Right renal pelvis (tissue), 4 donors: ENCODE data around the gene DAZL. TPM values are rescaled to one million over a fixed set of nuclear protein-coding genes. Genes with fewer than 3 reads are reported as not detected.
"Not testable (repeated sequence)": the region's sequence is repeated elsewhere in the genome, so short reads cannot be mapped to it uniquely, and the experiment has no call there.

ENCODE experiments used
- DNase-seq, 4 donors: peaks; one replicate each; pipeline ENCODE4 v3.0.0-alpha.2; 2013; ENCODE audit warnings: low read depth in 4 of 4, low spot score in 3 of 4, missing footprints in 1 of 4
- polyA plus RNA-seq, 4 donors: library from polyadenylated mRNA; unstranded; fragments of 120-200 nt; gene quantifications; one replicate each; pipeline ENCODE4 v1.2.1, GENCODE V29; 2013; ENCODE audit not compliant: insufficient read length in 4 of 4

DAZL gene, protein sequence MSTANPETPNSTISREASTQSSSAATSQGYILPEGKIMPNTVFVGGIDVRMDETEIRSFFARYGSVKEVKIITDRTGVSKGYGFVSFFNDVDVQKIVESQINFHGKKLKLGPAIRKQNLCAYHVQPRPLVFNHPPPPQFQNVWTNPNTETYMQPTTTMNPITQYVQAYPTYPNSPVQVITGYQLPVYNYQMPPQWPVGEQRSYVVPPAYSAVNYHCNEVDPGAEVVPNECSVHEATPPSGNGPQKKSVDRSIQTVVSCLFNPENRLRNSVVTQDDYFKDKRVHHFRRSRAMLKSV
- polyA plus RNA-seq, result under 1 TPM in 2 of 4 donors, not detected in 2; 0.01 to 0.07 TPM

DNA sequence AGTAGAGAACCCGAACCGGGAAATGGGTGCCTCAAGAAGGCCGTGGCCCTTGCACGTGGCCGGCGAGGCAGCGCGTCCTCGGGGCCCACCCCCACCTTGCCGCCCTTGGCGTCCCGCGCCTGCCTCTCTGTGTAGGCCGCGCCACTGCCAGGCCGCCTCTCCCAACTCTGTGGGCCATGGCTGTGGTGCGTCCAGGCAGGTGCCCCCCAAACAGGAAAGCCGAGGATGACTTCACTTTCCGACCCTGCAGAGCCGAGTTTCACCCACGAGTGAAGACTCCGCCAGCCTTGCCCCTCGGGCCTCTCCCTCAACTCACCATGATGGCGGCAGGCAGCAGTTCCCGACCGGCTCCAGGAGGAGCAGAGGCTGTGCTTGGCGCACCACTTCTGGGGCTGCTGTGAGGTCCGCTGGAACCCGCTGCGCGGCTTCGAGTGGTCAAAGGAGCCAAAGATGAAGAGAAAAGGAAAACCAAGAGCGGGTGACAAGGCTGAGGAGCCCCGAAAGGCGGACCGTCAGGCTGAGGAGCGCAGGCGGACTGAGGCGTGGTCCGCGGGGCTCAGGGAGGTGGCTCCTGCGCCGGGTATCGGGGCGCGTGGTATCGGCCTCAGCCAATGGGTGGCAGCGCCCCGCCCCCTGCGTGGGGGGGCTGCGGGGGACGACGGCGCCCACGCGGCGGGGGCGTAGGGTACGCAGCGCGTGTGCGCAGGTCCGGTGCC, at the start of gene DAZL:
Gene DAZL (minus strand): TSS at position 537 of the 716 bp plus-strand sequence. CDS start 218 bp downstream, at position 319.
- no peak for DNase-seq

DNA sequence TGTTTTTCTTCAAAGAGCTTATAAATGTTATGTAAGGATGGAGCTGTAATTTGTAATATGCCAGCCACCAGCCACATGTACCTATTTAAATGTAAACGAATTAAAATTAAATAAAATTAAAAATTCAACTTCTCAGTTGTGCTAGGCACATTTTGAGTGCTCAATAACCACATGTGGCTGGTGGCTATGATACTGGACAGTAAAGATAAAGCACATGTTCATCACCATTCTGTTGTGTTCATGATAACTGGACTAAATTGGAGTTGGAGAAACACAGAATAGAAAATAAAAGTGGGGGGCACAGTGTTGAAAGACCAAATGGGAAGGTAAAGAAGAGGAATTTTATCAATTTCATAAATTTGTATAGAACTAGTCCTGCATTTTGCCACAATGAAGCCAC, 49.8 kb upstream of the DAZL start:
- no peak for DNase-seq

DNA sequence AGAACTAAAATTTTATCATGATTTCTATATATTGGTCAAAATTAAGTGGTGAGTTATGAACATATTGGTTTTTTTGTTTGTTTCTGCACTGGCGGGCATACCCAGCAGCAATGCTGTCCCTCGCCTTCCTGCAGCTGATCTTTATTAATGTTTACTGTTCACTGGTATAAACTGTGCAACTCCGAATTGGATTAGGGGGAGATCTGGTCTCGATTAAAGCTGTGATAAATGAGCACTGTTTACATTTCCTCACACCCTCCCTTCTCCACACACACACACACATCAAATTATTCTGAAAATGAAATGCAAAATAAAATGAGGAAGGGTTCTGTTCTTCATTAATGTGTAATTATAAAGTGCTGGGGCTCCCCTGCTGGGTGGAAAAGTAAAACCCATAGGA, 48.5 kb upstream of the DAZL start:
- DNase-seq, result no peak

DNA sequence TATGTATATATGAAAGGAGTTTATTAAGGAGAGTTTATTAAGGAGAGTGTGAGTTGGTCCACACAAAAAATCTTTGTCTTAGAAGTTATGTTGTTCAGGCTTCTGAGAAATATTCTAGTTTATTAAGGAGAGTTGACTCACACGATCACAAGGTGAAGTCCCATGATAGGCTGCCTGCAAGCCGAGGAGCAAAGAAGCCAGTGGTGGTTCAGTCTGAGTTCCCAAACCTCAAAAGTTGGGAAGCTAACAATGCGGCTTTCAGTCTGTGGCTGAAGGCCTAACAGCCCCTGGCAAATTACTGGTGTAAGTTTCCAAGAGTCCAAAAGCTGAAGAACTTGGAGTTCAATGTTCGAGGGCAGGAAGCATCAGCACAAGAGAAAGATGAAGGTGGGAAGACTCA, 42.4 kb upstream of the DAZL start:
- no peak for DNase-seq

DNA sequence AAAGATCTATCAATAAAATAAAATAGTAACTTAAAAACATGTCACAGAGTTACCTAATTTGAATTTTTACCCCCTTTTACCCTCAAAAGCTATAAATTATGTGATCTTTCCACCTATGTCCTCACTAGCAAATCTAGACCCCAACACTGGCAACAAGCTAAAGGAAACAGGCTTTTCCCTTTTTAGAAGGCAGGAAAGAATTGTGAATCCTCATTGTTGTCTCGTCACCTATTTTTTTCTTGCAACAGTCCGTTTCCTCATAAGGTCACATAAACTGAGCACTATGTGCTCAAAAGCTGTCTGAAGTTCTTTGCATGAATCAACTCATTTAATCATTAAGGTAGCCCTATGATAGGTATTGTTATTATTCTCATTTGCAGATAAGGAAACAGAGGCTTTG, 34.6 kb upstream of the DAZL start:
- DNase-seq, result no peak

DNA sequence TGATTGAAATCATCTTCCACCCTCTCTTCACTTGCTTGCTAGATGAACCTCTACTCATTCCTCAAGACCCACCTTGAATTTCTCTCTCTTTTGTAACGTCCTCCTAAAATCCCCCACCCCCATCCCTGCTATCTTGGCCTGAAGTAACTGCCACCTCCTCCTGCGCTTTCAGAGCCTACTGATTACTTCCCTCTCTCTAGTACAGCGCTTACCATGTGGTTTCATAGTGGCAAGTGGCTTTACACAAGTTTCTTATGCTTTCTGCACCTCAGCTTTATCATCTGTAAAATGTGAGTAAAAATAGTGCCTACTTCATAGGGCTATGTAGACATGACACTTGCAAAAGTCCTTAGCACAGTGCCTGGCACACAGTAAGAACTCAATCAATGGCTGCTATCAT, 28.7 kb upstream of the DAZL start:
- no peak for DNase-seq

DNA sequence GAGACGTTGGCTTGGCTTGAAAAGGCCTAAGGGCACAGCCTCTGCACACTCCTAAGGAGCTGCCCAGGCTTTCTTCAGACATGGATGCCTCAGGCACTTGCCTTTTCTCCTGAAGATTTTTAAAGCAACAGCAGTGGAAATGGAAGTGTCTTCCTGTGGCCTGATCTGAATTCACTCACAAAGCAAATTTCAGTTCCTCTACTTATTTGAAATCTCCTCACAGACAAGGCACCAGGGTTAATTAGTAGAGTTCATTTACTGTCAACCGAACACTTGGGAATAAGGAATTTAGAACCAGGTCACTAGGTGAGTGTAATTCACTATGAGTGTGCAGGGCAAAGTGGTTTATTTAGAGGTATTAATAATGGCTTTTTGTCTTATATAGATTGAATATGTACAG, 27.2 kb upstream of the DAZL start:
- DNase-seq, result no peak

DNA sequence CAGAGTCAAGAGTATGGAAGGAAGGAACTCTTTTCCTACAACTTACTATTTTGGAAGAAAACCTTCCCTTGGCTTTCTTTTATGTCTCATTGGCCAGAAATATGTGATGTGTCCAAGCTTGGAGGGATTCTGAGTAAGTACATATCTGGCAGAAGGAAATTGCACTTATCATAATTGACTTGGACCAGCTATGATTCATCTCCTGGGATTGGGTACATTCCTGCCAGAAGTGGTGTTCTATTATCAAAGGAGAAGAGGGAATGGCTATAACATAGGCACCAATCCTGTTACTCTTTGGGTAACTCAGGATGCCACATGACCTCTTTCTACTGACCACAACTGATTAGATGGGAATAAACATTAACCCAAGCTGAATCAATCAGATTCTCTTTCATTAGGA, 13.5 kb upstream of the DAZL start:
- no peak for DNase-seq

DNA sequence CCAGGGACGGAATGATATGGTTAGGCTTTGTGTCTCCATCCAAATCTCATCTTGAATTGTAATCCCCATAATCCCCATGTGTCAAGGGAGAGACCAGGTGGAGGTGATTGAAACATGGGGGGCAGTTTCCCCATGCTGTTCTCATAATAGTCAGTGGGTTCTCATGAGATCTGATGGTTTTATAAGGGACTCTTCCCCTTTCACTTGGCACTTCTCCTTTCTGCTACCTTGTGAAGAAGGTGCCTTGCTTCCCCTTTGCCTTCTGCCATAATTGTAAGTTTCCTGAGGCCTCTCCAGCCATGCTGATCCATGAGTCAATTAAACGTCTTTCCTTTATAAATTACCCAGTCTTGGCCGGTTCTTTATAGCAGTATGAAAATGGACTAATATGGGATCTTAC, 11.9 kb upstream of the DAZL start:
- not testable (repeated sequence) for DNase-seq

DNA sequence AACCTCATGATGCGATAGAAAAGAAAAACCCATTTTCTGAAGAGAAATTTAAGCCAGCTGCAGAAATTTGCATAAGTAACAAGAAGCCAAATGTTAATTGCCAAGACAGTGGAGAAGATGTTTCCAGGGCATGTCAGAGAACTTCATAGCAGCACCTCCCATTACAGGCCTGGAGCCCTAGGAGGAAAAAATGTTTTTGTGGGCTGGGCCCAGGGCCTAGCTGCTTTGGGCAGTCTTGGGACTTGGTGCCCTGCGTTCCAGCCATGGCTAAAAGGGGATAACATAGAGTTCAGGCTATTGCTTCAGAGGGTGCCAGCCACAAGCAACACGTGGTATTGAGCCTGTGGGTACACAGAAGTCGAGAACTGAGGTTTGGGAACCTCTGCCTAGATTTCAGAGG, 10.9 kb upstream of the DAZL start:
- no peak for DNase-seq

DNA sequence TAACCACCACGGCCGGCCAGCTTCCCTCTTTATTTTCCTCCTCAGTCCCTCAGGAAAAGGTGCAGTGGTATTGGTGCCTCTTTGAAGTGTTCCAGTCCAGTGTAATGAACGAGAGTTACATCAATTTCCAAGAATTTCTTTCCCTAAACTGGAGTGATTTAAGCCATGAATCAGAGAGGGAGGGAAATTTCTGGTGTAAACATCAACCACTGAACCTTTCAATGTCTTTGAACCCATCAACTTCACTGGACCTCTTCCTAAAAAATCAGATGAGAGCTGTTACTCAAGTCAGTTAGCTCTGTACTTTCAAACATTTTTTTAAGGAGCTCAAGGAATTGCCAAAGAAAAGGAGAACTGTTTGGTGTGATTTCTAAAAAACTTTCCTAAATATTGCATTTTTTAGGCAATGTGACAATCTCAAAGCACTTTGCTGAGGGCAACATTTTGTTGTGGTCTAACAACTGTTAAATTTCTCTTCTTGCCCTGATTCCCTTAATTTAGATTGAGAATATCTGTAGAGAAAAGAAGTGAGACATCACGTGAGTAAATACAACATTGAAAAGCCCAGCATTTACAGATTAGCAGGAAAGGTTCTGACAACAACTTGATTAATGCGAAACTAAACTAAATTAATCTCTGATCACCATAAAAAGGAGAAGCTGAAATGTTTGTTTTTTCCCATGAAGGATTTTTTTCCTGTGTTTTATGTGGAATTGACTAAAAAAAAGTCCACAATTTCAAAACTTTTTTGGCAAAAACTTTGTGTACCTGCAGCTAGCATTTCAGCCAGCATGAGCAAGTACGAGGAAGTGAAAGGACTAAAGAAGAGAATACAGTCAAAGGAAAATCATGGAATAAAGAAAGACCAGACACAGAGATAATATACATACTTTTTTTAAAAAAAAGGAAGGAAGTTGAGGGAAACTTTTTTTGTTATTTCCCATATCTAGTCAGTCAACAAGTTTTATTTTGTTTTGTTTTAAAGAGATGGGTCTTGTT, 9.1 kb upstream of the DAZL start:
- DNase-seq, result no peak

DNA sequence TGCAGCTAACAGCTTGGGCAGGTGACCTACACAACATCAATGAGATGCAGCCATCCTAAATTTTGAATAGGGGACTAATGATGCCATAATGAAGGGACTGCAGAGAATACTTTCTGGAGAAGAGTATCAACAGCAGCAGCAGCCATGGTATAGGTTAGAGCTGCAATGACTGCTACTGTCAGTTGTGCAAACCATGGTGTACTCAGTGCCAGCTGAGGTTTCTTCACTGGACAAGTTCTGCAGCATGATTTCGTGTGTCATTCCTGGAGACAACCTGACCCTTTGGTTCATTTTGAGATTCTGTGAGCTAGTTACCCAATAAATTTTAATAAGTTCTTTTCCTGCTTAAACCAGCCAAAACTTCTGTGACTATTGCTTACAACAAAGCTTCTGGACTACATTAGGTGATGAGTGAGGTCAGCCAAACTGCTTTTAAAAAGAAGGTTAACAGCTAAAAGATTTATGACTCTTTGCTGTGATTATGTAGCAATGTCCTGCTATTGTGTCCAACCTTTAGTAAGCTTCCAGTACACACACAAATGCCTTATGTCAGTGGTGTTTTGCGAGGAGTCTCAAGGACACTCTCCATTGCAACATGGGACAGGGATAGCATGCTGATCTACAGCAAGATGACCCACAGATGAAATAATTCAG, 4.8 kb upstream of the DAZL start:
- DNase-seq, result no peak

DNA sequence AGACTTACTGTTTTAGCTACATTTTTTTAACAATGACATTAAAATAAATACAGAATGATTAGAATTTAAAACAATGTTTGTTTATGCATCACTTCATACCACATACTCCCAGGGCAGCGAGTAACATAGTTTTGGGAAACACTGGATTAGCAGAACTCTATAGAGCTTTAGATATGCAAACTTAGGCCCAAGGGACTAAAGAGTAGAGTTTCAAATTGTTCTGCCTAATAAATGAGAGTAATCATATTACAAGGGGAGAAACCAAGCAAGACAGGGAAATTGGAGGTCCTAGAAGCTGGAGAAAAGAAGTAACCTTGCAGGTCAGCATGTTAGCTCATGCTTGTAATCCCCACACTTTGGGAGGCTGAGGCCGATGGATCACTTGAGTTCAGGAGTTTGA, 3.6 kb upstream of the DAZL start:
- DNase-seq, result no peak

DNA sequence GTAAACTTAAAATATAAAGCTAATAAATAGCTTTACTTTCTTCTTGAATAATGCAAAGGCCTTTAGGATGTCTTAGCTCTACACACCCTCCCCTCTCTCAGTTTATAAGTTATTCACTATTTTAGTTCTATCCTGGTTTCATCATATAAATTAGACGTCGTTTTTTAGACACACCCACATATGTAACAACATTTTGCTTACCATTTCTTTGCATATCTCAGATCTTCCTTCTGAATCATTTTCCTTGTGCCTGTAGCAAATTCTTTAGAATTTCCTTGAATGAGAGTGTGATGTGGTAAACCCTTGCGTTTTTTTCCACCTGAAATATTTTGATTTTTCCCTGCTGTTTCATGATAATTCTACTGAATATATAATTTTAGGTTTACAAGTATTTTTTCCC, 2.5 kb upstream of the DAZL start:
- DNase-seq, result no peak

DNA sequence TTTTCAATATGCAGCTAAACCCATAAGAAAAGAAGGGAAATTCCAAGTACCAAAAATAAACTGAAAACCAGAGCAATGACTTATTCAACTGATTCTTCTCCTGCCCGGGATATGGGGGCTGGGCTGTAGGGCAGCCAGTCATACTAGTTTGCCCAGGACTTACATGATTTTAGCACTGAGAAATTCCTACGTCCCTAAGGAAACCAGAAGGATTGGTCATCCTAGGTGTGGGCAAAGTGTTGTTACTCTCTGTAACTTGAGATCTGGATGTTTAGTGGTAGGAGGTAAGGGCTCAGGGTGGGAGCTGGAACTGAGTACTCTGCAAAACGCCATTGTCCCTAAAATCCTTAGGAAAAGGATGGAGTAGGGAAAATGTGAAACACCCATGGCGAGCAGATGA, 1.2 kb upstream of the DAZL start:
- no peak for DNase-seq

DNA sequence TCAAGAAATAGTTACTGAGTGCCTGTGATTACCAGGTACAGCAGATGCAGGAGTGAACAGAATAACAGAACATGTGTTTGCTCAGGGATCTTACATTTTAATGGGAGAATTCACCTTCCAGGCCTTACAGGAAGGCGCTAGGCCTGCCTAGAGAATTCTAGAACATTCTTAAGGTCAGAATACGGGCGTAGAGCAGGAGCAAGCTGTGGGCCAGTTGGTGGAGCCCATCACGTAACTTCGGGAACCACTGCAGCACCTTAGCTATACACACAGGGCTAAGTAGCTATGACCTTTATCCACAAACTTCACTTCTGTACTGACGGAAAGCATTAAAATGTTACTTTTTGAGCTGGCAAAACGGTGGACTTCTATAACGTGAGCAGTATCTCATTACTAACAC, 743 bp upstream of the DAZL start:
- no peak for DNase-seq

DNA sequence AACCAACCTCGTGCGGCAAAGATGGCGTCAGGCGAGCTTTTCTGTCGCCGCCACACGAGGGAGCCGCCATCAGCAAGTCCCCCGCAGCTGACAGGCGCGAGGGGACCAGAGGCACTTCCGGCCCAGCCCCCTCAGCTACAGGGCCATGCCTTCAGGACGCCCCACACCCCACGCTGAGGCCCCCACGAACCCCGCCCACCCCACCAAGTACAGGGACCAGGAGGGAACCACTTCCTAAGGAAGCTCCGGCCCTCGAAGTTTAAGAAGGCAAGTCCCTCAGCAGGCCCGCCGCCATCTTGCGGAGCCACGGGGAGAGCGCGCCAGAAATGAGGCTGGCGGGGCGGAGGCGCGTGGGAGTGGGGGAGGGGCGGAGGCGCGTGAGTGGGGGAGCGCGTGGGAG, 790 bp downstream of the DAZL start:
- DNase-seq, result no peak

DNA sequence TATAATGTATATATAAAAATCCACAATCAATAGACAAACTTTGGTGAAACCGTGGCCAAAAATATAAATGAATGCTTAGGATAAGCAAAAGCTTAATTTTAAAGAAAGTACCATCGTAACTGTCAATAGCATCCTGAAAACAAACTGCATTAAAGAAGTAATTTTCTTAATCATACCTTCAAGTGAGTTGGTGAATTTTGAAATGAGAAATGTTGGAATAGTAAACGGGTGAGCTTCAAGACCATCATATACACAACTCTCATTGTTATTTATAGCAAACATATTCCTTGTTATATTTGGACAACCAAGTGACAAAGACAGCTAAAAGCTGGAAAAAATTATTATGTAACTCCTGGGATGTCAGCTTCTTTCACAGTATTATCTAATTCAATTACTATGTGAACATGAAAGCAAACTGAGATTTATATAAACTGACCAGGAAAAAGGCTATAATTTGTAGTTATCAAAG, 3.7 kb downstream of the DAZL start:
- DNase-seq, result no peak

DNA sequence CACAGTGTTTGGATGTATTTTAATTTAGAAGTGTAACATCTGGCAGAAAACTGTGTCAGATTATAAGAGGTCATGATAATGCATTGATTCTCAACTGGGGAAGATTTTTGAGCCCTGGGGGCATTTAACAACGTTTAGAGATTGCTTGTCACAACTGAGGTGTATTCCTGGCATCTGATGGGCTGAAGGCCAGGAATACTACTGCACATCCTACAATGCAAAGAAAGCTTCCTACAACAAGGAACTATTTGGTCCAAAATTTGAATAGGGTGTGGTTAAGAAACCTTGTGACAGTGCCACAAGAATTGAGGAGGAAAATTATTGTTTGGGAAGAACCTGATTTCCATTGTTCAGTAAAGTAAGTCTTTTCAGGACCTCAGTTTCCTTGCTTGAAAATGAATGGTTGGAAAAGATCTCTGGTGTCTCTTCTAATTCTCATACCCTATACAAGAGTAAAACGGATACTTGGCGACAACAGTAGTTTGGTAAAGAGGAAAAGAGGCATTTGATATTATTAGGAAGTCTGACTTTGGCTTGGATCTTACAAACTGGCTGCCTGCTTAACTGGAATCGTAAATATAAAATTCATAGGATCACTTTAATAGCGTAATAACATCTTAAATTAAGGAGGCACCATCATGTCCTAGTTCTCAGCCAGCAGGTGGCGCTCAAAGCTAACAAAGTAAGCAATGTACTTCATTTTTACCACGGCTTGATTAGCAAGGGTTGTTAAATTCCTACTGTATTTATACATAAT, 4.3 kb downstream of the DAZL start:
- DNase-seq, result peak; percentile 65 to 71 (median 70)

DNA sequence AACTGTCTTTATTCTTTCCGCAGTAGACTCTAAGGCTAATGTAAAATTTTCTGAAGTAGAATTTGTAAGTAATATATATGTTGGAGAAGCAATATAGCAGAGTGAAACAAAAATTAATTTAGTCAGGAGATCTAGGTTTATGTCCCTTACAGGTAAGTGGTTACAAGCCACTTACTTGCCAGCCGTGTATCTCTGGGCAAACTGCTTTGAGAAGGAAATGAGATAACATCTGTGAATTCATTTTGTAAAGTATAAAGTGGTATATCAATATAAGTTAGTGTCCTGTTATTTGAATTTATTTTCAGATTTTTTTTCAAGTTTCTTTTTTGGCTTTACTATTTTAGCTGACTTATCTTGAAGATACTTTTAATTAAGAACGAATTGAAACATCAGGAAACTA, 5.5 kb downstream of the DAZL start:
- no peak for DNase-seq
